Measurements from ENCODE around the gene RALY. TPM values are rescaled to one million over a fixed set of nuclear protein-coding genes. Genes with fewer than 3 reads are reported as not detected.

Gene RALY
- total RNA-seq, 1 donor from 2014 or later = 123 TPM

DNA sequence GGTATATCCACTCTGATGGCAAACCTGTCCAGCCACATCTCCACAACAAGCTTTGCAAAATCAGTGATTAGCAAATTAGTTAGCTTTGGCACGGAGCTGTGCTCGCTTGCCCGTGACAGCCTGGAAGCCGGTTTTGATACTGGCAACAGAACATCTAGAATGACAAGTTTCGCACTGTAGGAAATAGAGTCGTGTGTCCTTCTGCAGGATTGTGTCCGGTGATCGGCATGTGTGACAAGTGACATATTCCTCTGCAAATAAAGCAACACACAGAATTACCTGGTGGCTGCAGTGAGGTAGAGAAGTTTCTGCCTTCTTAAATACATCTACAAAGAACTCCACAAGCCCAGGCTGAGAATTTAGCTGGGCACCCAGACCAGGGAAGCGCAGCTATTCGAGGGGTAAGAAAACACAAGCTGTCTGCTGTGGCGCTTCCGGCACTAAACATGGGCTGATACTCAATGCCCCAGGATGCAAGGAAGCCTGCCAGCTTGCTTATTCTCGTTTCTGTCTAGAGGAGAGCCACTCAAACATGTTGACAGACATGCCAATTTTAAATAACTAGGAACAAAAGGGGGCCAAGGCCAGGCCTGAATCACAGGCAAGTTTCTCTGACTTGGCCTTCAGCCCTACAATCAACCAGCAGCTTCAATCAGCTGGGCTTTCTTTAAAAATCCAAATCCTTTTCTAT lies 96.1 kb downstream of the RALY start:
- no peak overlapping the region for H3K27ac ChIP-seq
- no peak for TF ChIP-seq POLR2A (IDR thresholded peaks at IDR 0.05)
- no peak for TF ChIP-seq CTCF (IDR thresholded peaks at IDR 0.05)
- no peak for TF ChIP-seq POLR2AphosphoS5 (IDR thresholded peaks at IDR 0.05; ENCODE audit: insufficient read depth in 1 of 2, low read depth in 1 of 2)
- intact Hi-C loops (cut with DNase I) = no loop called here
- H3K36me3 ChIP-seq = peaks cover 0 to 62% of the 10 kb centered on the region in 2 donors
- no peak for DNase-seq (ENCODE audit: extremely low spot score in 2 of 2)
- no peaks in the 10 kb centered on the region for H3K9me3 ChIP-seq
- H3K27me3 ChIP-seq = no peaks in the 10 kb centered on the region
- no peak overlapping the region for H3K4me3 ChIP-seq
- H3K4me1 ChIP-seq = no peaks in the 10 kb centered on the region

- DNase-seq (ENCODE audit: extremely low spot score in 2 of 2) = no peak
These were observed 96.9 kb downstream of the RALY start for GRCh38 chr20:34090645-34091044.

DNA sequence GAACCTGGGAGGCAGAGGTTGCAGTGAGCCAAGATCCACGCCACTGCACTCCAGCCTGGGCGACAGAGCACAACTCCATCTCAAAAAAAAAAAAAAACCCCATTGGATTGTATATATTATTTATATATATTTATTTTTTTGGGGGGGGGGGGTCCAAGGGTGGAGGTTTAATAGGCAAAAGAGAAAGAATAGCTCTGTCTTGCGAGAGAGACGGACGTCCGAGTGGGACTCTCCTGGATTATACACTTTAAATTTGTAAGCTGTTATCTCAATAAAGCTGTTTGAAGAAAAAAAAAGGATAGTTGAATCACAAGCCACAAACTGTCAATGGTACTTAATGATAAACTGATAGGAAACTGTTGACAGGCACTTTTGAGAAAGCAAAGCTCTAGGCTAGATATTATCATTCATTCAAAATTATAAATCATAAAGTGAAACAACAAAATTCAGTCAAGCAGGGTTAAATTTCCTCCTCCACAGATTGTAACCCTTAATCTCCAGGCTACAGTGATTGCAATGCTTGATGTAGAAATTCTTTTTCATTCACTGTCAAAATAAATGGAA lies 98.0 kb downstream of the RALY start:
- intact Hi-C loops (cut with DNase I) = no loop called here
- no peak for DNase-seq (ENCODE audit: extremely low spot score in 2 of 2)
- Histone ChIP-seq H3K4me3 (no peak overlapping the region), H3K27me3 (no peaks in the 10 kb centered on the region), H3K4me1 (no peaks in the 10 kb centered on the region), H3K27ac (no peak overlapping the region), H3K36me3 (peaks cover 0 to 77% of the 10 kb centered on the region in 2 donors), H3K9me3 (no peaks in the 10 kb centered on the region)
- no peak for TF ChIP-seq POLR2AphosphoS5 (IDR thresholded peaks at IDR 0.05; ENCODE audit: insufficient read depth in 1 of 2, low read depth in 1 of 2)
- no peak for TF ChIP-seq CTCF (IDR thresholded peaks at IDR 0.05)
- TF ChIP-seq POLR2A (IDR thresholded peaks at IDR 0.05) = no peak

More at GRCh38 chr20:34090645-34091044, 96.9 kb downstream of the RALY start:
- Histone ChIP-seq H3K4me3 (no peak overlapping the region), H3K27ac (no peak overlapping the region), H3K36me3 (peaks cover 0 to 66% of the 10 kb centered on the region in 2 donors), H3K4me1 (no peaks in the 10 kb centered on the region), H3K9me3 (no peaks in the 10 kb centered on the region), H3K27me3 (no peaks in the 10 kb centered on the region)
- TF ChIP-seq POLR2AphosphoS5 (IDR thresholded peaks at IDR 0.05; ENCODE audit: insufficient read depth in 1 of 2, low read depth in 1 of 2) (no peak), POLR2A (IDR thresholded peaks at IDR 0.05) (no peak), CTCF (IDR thresholded peaks at IDR 0.05) (no peak)
- intact Hi-C loops (cut with DNase I) = no loop called here

- DNase-seq (ENCODE audit: extremely low spot score in 2 of 2) = no peak
- no peak for TF ChIP-seq POLR2A (IDR thresholded peaks at IDR 0.05)
- TF ChIP-seq POLR2AphosphoS5 (IDR thresholded peaks at IDR 0.05; ENCODE audit: insufficient read depth in 1 of 2, low read depth in 1 of 2) = no peak
- TF ChIP-seq CTCF (IDR thresholded peaks at IDR 0.05) = no peak
- Histone ChIP-seq H3K27me3 (no peaks in the 10 kb centered on the region), H3K4me3 (no peak overlapping the region), H3K27ac (no peak overlapping the region), H3K9me3 (no peaks in the 10 kb centered on the region), H3K4me1 (no peaks in the 10 kb centered on the region), H3K36me3 (peaks cover 0 to 83% of the 10 kb centered on the region in 2 donors)
- intact Hi-C loops (cut with DNase I) = no loop called here
These were observed 100.2 kb downstream of the RALY start for GRCh38 chr20:34093895-34094294.

GRCh38 chr20:34095825-34096224 lies 102.1 kb downstream of the RALY start:
- DNase-seq (ENCODE audit: extremely low spot score in 2 of 2) = no peak
- H3K27ac ChIP-seq = no peak overlapping the region
- H3K36me3 ChIP-seq = peaks cover 0 to 70% of the 10 kb centered on the region in 2 donors
- no peaks in the 10 kb centered on the region for H3K27me3 ChIP-seq
- intact Hi-C loops (cut with DNase I) = no loop called here
- no peak overlapping the region for H3K4me3 ChIP-seq
- H3K4me1 ChIP-seq = no peaks in the 10 kb centered on the region
- H3K9me3 ChIP-seq = no peaks in the 10 kb centered on the region
- no peak for TF ChIP-seq POLR2A (IDR thresholded peaks at IDR 0.05)
